Left lung (tissue), 10 donors: ENCODE data around the gene HPCAL4. TPM values are rescaled to one million over a fixed set of nuclear protein-coding genes. Genes with fewer than 3 reads are reported as not detected.

ENCODE experiments used
- ATAC-seq: fragments of 200-7000 bp; cut with Tn5 transposase; one replicate; pipeline ENCODE4 v1.9.1; 2020; ENCODE audit warnings: moderate library complexity
- DNase-seq, 4 donors: peaks; one replicate each; pipeline ENCODE4 v3.0.0-alpha.2; 2013 to 2020
- H3K27ac ChIP-seq, 2 donors: fragments of 200-600 bp; sonication (generic) in 1 of 2; one replicate each; pipeline versions ENCODE4 v1.5.0 to v1.8.0; 2020 to 2021
- H3K27me3 ChIP-seq, 2 donors: fragments of 200-600 bp; sonication (generic) in 1 of 2; one replicate each; pipeline versions ENCODE4 v1.5.0 to v1.8.0; 2020 to 2021
- H3K36me3 ChIP-seq, 2 donors: fragments of 200-600 bp; sonication (generic) in 1 of 2; one replicate each; pipeline versions ENCODE4 v1.5.0 to v1.8.0; 2020 to 2021
- H3K4me1 ChIP-seq, 2 donors: fragments of 200-600 bp; one replicate each; pipeline ENCODE4 v1.8.0; 2021
- H3K4me3 ChIP-seq, 2 donors: fragments of 200-600 bp; sonication (generic) in 1 of 2; one replicate each; pipeline versions ENCODE4 v1.5.0 to v1.8.0; 2020 to 2021; ENCODE audit warnings: mild to moderate bottlenecking in 1 of 2
- H3K9me3 ChIP-seq, 2 donors: fragments of 200-600 bp; sonication (generic) in 1 of 2; one replicate each; pipeline versions ENCODE4 v1.5.0 to v1.8.0; 2020 to 2021
- CTCF ChIP-seq, 2 donors: fragments of 200-600 bp; sonication (generic) in 1 of 2; IDR thresholded peaks; one replicate each; pipeline versions ENCODE4 v1.5.0 to v1.8.0; 2021; ENCODE audit warnings: antibody characterized with exemption in 2 of 2
- intact Hi-C, 2 donors: fragments of 100-400 bp; cut with DNase I; formaldehyde crosslinking; loops; one replicate each; pipeline versions ENCODE4 v1.11.2 to v1.14.2; 2022
- polyA plus RNA-seq, 6 donors: library from polyadenylated mRNA; unstranded; fragments of 120-200 nt; gene quantifications; one replicate each; pipeline ENCODE4 v1.2.1, GENCODE V29; 2013; ENCODE audit not compliant: insufficient read length in 6 of 6
- total RNA-seq, 2 donors: library from RNA; stranded (reverse); fragmentation: NEBNext Ultra II Directional; extraction: Animal tissue kit (Norgen Biotek cat#: 25700); gene quantifications; one replicate each; pipeline ENCODE4 v1.2.1, GENCODE V29; 2021
- donor health status: DM: no; HTN: yes; CAD: no.
- donor health status: DM: no; HTN: no; CAD: no.

The HPCAL4 gene
- total and polyA plus RNA-seq, 8 donors: 0.04 to 1.9 (median 0.14) TPM

GRCh38 chr1:39690225-39690624, 1.0 kb downstream of the HPCAL4 start:
- TF ChIP-seq CTCF (IDR thresholded peaks at IDR 0.05): no peak
- intact Hi-C loops: no loop called here
- DNase-seq: no peak
- no peak for ATAC-seq
- Histone ChIP-seq H3K27me3 (peaks cover 14 to 97% of the 10 kb centered on the region in 2 donors), H3K27ac (no peak overlapping the region), H3K36me3 (no peaks in the 10 kb centered on the region), H3K4me3 (no peak overlapping the region), H3K4me1 (peaks cover 11 to 24% of the 10 kb centered on the region in 2 donors), H3K9me3 (no peaks in the 10 kb centered on the region)

GRCh38 chr1:39689635-39690034, 1.6 kb downstream of the HPCAL4 start:
- ATAC-seq (no peak), DNase-seq (no peak)
- H3K27me3 ChIP-seq: peaks cover 14 to 97% of the 10 kb centered on the region in 2 donors
- H3K36me3 ChIP-seq: no peaks in the 10 kb centered on the region
- H3K4me3 ChIP-seq: no peak overlapping the region
- H3K9me3 ChIP-seq: no peaks in the 10 kb centered on the region
- no peak overlapping the region for H3K27ac ChIP-seq
- no peak for TF ChIP-seq CTCF (IDR thresholded peaks at IDR 0.05)
- H3K4me1 ChIP-seq: peaks cover 11 to 24% of the 10 kb centered on the region in 2 donors
- intact Hi-C loops: no loop called here

GRCh38 chr1:39689214-39689613, 2.0 kb downstream of the HPCAL4 start:
- peaks cover 11 to 24% of the 10 kb centered on the region in 2 donors for H3K4me1 ChIP-seq
- H3K27ac ChIP-seq: no peak overlapping the region
- H3K27me3 ChIP-seq: peaks cover 14 to 97% of the 10 kb centered on the region in 2 donors
- no peak overlapping the region for H3K4me3 ChIP-seq
- no peaks in the 10 kb centered on the region for H3K9me3 ChIP-seq
- TF ChIP-seq CTCF (IDR thresholded peaks at IDR 0.05): no peak
- intact Hi-C loops: no loop called here
- DNase-seq (no peak), ATAC-seq (no peak)
- H3K36me3 ChIP-seq: no peaks in the 10 kb centered on the region

GRCh38 chr1:39688706-39689105, 2.5 kb downstream of the HPCAL4 start:
- no peak for TF ChIP-seq CTCF (IDR thresholded peaks at IDR 0.05)
- Histone ChIP-seq H3K4me3 (no peak overlapping the region), H3K9me3 (no peaks in the 10 kb centered on the region), H3K4me1 (peaks cover 11 to 24% of the 10 kb centered on the region in 2 donors), H3K27me3 (peaks cover 17 to 97% of the 10 kb centered on the region in 2 donors), H3K27ac (no peak overlapping the region), H3K36me3 (no peaks in the 10 kb centered on the region)
- ATAC-seq: no peak
- DNase-seq: no peak
- intact Hi-C loops: no loop called here

- Histone ChIP-seq H3K9me3 (no peaks in the 10 kb centered on the region), H3K27me3 (peaks cover 14 to 97% of the 10 kb centered on the region in 2 donors), H3K27ac (no peak overlapping the region), H3K4me1 (peaks cover 11 to 19% of the 10 kb centered on the region in 2 donors), H3K4me3 (no peak overlapping the region), H3K36me3 (no peaks in the 10 kb centered on the region)
- intact Hi-C loops: no loop called here
- DNase-seq (no peak), ATAC-seq (no peak)
- TF ChIP-seq CTCF (IDR thresholded peaks at IDR 0.05): no peak
Measured at GRCh38 chr1:39687243-39687642, 4.0 kb downstream of the HPCAL4 start.
